Peyer's patch (tissue), 4 donors: ENCODE measurements around the gene MED16. TPM values are rescaled to one million over a fixed set of nuclear protein-coding genes. Genes with fewer than 3 reads are reported as not detected.

ENCODE experiments used
- DNase-seq, 3 donors: peaks; one replicate each; pipeline ENCODE4 v3.0.0-alpha.2; 2017 to 2019
- H3K27ac ChIP-seq, 4 donors: fragments of 200-600 bp; sonication (generic); one replicate each; pipeline ENCODE4 v1.5.1; 2016 to 2019
- H3K27me3 ChIP-seq, 2 donors: fragments of 200-600 bp; sonication (generic); one replicate each; pipeline ENCODE4 v1.5.1; 2019
- H3K36me3 ChIP-seq, 3 donors: fragments of 200-600 bp; sonication (generic); one replicate each; pipeline ENCODE4 v1.5.1; 2016 to 2019
- H3K4me1 ChIP-seq, 4 donors: fragments of 200-600 bp; sonication (generic); one replicate each; pipeline ENCODE4 v1.5.1; 2016 to 2019
- H3K4me3 ChIP-seq, 4 donors: fragments of 200-600 bp; sonication (generic); 1 replicate in 3 of 4; 2 replicates in 1 of 4; pipeline ENCODE4 v1.5.1; 2016 to 2019; ENCODE audit warnings: mild to moderate bottlenecking in 1 of 4
- H3K9me3 ChIP-seq, 4 donors: fragments of 200-600 bp; sonication (generic); one replicate each; pipeline ENCODE4 v1.5.1; 2016 to 2019; ENCODE audit warnings: mild to moderate bottlenecking in 1 of 4
- POLR2A ChIP-seq, 2 donors: fragments of 450-650 bp; IDR thresholded peaks; one replicate each; pipeline ENCODE4 v1.5.1; 2017; ENCODE audit warnings: antibody characterized with exemption in 2 of 2, mild to moderate bottlenecking in 2 of 2, moderate library complexity in 2 of 2
- total RNA-seq, 4 donors: library from RNA; depleted of rRNA; stranded (reverse); fragments of >200 nt; gene quantifications; one replicate each; pipeline ENCODE4 v1.1.0, GENCODE V29; 2016
- TF ChIP-seq, protein P1 (sequence below), 6 experiments: fragments of 450-650 bp in 4 of 6; fragments of 200-600 bp in 2 of 6; sonication (generic) in 1 of 6; IDR thresholded peaks; one replicate each; pipeline ENCODE4 v1.5.1; 2017 to 2019; ENCODE audit warnings: antibody characterized with exemption in 6 of 6, mild to moderate bottlenecking in 3 of 6, moderate library complexity in 1 of 6

Gene MED16
- total RNA-seq, 4 donors from 2014 or later, result 60.2 to 83.6 (median 65.3) TPM

DNA sequence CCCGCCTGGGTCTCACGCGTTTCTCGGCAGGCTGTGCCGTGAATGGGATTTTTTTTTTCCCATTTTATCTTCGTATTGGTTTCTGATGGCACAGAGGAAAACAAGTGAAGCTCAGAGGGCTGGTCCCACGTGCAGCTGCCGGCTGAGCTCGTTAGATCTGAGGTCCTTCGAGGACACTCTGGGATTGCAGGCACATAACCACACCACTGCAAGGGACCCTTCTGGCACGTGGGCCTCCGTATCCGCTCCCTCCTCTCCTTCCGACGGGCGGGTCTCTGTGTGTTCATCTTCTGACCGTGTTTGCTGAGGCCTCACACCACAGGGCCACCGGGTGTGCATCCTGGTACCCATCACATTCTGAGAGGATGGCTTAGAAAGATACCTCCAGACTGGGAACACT, 16.9 kb downstream of the MED16 start:
- no peak for TF ChIP-seq POLR2A (IDR thresholded peaks at IDR 0.05)
- TF ChIP-seq, protein P1, sequence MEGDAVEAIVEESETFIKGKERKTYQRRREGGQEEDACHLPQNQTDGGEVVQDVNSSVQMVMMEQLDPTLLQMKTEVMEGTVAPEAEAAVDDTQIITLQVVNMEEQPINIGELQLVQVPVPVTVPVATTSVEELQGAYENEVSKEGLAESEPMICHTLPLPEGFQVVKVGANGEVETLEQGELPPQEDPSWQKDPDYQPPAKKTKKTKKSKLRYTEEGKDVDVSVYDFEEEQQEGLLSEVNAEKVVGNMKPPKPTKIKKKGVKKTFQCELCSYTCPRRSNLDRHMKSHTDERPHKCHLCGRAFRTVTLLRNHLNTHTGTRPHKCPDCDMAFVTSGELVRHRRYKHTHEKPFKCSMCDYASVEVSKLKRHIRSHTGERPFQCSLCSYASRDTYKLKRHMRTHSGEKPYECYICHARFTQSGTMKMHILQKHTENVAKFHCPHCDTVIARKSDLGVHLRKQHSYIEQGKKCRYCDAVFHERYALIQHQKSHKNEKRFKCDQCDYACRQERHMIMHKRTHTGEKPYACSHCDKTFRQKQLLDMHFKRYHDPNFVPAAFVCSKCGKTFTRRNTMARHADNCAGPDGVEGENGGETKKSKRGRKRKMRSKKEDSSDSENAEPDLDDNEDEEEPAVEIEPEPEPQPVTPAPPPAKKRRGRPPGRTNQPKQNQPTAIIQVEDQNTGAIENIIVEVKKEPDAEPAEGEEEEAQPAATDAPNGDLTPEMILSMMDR (IDR thresholded peaks at IDR 0.05), result no peak
- Histone ChIP-seq H3K4me1 (peaks cover 0 to 10% (median 7%) of the 10 kb centered on the region in 4 donors), H3K36me3 (peaks cover 0 to 58% (median 0%) of the 10 kb centered on the region in 3 donors), H3K4me3 (no peak overlapping the region), H3K27ac (no peak overlapping the region), H3K9me3 (no peaks in the 10 kb centered on the region), H3K27me3 (no peaks in the 10 kb centered on the region)
- DNase-seq, result no peak

DNA sequence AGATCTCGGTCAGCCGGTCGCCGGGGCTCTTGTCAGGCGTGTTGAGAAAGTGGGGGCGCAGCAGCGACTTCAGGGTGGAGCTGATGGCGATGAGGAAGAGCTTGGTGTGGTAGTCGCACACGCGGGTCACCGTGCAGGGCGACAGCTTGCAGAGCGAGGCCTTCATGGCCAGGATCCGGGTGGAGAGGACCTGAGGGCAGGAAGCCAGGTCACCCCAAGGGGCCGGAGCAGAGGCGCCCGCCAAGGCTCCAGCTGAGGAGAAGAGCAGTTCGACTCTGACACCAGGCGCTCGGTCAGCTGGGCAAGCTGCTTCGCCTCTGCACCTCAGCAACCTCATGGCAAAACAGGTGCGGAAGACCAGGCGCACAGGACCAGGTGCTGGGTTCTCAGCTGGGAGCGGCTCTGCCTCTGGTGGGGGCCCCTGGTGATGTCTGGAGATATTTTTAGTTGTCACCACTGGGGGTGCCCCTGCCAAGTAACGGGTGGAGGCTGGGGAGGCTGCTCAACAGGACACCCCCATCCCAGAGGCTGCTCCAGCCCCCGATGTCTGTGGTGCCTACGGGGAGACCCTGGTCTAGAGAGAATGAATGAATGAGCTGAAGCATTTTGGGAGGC, 17.6 kb downstream of the MED16 start:
- DNase-seq, result no peak
- Histone ChIP-seq H3K9me3 (no peaks in the 10 kb centered on the region), H3K27ac (no peak overlapping the region), H3K27me3 (no peaks in the 10 kb centered on the region), H3K4me3 (no peak overlapping the region), H3K36me3 (peaks cover 0 to 60% (median 0%) of the 10 kb centered on the region in 3 donors), H3K4me1 (peaks cover 0 to 10% (median 7%) of the 10 kb centered on the region in 4 donors)
- TF ChIP-seq POLR2A (IDR thresholded peaks at IDR 0.05), result no peak
- TF ChIP-seq, protein P1 (IDR thresholded peaks at IDR 0.05), result no peak

DNA sequence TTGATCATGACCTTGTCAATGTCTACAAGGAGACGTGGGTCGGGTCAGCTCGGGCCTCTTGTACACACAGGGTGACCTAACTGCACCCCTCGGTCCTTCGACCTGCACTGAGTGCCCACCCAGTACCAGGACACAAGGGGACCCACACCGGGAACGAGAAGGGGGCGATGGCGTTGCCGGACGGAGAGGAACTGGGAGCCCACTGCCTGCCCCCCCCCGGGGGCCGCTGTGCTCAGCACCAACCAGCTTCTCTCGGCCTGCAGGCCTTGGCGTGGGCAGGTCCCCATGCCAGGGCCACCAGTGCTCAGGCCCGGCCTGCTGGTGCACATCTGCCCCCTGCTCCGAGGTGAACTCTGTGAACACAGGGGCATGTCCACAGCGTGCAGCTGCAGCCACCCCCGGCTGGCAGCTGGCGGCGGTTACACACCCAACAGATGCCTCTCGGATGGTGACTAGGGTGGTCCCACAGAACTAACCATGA, 19.4 kb downstream of the MED16 start:
- peaks cover 0 to 10% (median 7%) of the 10 kb centered on the region in 4 donors for H3K4me1 ChIP-seq
- TF ChIP-seq, protein P1 (IDR thresholded peaks at IDR 0.05), result no peak
- TF ChIP-seq POLR2A (IDR thresholded peaks at IDR 0.05), result no peak
- peak overlapping the region in 1 of 4 donors; percentile 83 for H3K27ac ChIP-seq
- H3K4me3 ChIP-seq, result no peak overlapping the region
- peaks cover 0 to 59% (median 0%) of the 10 kb centered on the region in 3 donors for H3K36me3 ChIP-seq
- no peaks in the 10 kb centered on the region for H3K9me3 ChIP-seq
- H3K27me3 ChIP-seq, result no peaks in the 10 kb centered on the region
- DNase-seq, result no peak

DNA sequence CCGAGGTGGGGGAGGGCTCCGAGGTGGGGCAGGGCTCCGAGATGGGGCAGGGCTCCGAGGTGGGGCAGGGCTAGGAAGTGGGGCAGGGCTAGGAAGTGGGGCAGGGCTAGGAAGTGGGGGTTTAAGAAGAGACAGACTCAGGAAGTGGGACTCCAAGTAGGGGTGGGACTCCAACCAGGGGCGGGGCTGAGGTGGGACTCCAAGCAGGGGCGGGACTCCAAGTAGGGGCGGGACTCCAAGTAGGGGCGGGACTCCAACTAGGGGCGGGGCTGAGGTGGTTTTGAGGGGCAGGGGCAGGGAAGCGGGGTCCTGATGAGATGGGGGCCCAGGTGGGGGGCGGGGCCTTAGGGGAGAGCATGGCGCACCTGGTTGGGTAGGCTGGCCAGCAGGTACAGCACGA, 19.9 kb downstream of the MED16 start:
- peaks cover 0 to 64% (median 0%) of the 10 kb centered on the region in 3 donors for H3K36me3 ChIP-seq
- no peaks in the 10 kb centered on the region for H3K9me3 ChIP-seq
- H3K27ac ChIP-seq, result peak overlapping the region in 2 of 4 donors; percentile 72 to 83
- H3K4me1 ChIP-seq, result peaks cover 0 to 10% (median 7%) of the 10 kb centered on the region in 4 donors
- H3K4me3 ChIP-seq, result peak overlapping the region in 1 of 4 donors; percentile 38
- DNase-seq, result peak in 2 of 3 donors; percentile 68 to 75
- no peaks in the 10 kb centered on the region for H3K27me3 ChIP-seq
- no peak for TF ChIP-seq POLR2A (IDR thresholded peaks at IDR 0.05)
- TF ChIP-seq, protein P1 (IDR thresholded peaks at IDR 0.05), result no peak

DNA sequence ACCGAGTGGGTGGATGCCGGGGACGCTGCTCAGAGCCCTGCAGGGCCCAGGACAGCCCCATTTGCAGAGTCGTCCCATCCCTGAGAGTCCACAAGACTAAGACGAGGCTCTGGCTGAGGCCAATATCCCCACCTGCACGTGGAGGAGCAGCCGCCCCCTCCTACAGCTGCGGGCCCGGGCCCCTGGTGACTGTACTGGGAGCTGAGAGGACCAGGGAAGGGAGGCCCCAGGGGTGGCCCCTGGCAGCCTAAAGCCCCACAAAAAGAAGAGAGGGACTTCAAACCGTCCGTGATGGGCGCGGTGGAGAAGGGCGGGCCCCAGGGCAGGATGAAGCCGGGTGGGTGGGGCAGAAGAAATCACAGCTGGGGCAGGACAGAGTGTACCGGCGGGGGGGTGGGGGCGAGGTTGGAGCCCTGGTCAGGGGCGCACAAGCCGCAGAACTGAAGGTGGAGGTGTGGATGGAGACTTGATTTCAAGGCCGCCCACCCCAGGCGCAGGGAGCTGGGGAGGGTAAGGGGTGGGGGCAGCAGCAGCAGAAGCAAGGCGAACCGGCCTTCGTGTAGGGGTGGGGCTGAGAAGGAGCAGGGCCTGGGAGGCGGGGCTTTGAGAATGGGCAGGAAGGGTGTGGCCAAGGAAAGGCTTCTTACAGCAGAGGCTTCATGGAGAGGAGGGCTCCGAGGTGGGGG, 20.6 kb downstream of the MED16 start:
- TF ChIP-seq, protein P1 (IDR thresholded peaks at IDR 0.05), result no peak
- no peak for TF ChIP-seq POLR2A (IDR thresholded peaks at IDR 0.05)
- no peaks in the 10 kb centered on the region for H3K27me3 ChIP-seq
- peak overlapping the region; percentile 61 to 83 (median 67) for H3K27ac ChIP-seq
- peaks cover 0 to 65% (median 0%) of the 10 kb centered on the region in 3 donors for H3K36me3 ChIP-seq
- H3K4me1 ChIP-seq, result peaks cover 0 to 10% (median 7%) of the 10 kb centered on the region in 4 donors
- H3K4me3 ChIP-seq, result peak overlapping the region in 2 of 4 donors; percentile 32 to 38
- DNase-seq, result peak; percentile 59 to 93 (median 87)
- H3K9me3 ChIP-seq, result no peaks in the 10 kb centered on the region
